Neural cell (in vitro differentiated cells): Measurements from ENCODE around the gene GDPD3. TPM values are rescaled to one million over a fixed set of nuclear protein-coding genes. Genes with fewer than 3 reads are reported as not detected.

Experiments used
- H2AFZ ChIP-seq: fragments of 200-600, 300-800 bp; sonication (generic), shearing (Covaris generic); 2 replicates; pipeline ENCODE4 v1.6.0; 2014; ENCODE audit warnings: low read depth, mild to moderate bottlenecking, antibody characterized with exemption, low read length, moderate library complexity
- H3F3A ChIP-seq: fragments of 200-600 bp; shearing (Covaris generic); 2 replicates; pipeline ENCODE4 v1.6.1; 2016; ENCODE audit warnings: mild to moderate bottlenecking, moderate library complexity, mixed read lengths, antibody characterized with exemption, low read length; ENCODE audit not compliant: insufficient read depth, poor library complexity, severe bottlenecking
- H3K27ac ChIP-seq: fragments of 200-600, 300-800 bp; sonication (generic), shearing (Covaris generic); 2 replicates; pipeline ENCODE4 v1.5.1; 2014; ENCODE audit warnings: mild to moderate bottlenecking, low read length, moderate library complexity
- H3K27me3 ChIP-seq: fragments of 300-800, 200-600 bp; sonication (generic), shearing (Covaris generic); 2 replicates; pipeline ENCODE4 v1.6.0; 2014; ENCODE audit warnings: mild to moderate bottlenecking, low read depth, low read length, moderate library complexity; ENCODE audit not compliant: insufficient read depth
- H3K36me3 ChIP-seq: fragments of 300-800, 200-600 bp; sonication (generic), shearing (Covaris generic); 2 replicates; pipeline ENCODE4 v1.5.1; 2014; ENCODE audit warnings: mild to moderate bottlenecking, antibody characterized with exemption, low read length, moderate library complexity; ENCODE audit not compliant: insufficient read depth
- H3K4me2 ChIP-seq: fragments of 300-800, 200-600 bp; sonication (generic), shearing (Covaris generic); 2 replicates; pipeline ENCODE4 v1.6.0; 2014; ENCODE audit warnings: mild to moderate bottlenecking, low read length
- H3K4me3 ChIP-seq: fragments of 300-800, 200-600 bp; sonication (generic), shearing (Covaris generic); 2 replicates; pipeline ENCODE4 v1.5.1; 2014; ENCODE audit warnings: mild to moderate bottlenecking, low read length, moderate library complexity
- H3K79me2 ChIP-seq: fragments of 200-600 bp; shearing (Covaris generic); replicated peaks from 2 replicates; pipeline ENCODE4 v1.6.0; 2014; ENCODE audit warnings: mild to moderate bottlenecking, low read length, moderate library complexity; ENCODE audit not compliant: insufficient read depth
- H3K9ac ChIP-seq: fragments of 300-800, 200-600 bp; sonication (generic), shearing (Covaris generic); 2 replicates; pipeline ENCODE4 v1.6.1; 2016; ENCODE audit warnings: mild to moderate bottlenecking, low read length, mixed read lengths
- H3K9me2 ChIP-seq: fragments of 200-600 bp; shearing (Covaris generic); 2 replicates; pipeline ENCODE4 v1.6.1; 2016; ENCODE audit warnings: mild to moderate bottlenecking, low read length, mixed read lengths; ENCODE audit not compliant: insufficient read depth
- H3K9me3 ChIP-seq: fragments of 200-600, 300-800 bp; sonication (generic), shearing (Covaris generic); 2 replicates; pipeline ENCODE4 v1.6.1; 2016; ENCODE audit warnings: mild to moderate bottlenecking, mixed run types, low read length, moderate library complexity, mixed read lengths
- H4K20me1 ChIP-seq: fragments of 200-600 bp; shearing (Covaris generic); 2 replicates; pipeline ENCODE4 v1.6.1; 2016; ENCODE audit warnings: mild to moderate bottlenecking, mixed run types; ENCODE audit not compliant: insufficient read depth
- CTCF ChIP-seq: fragments of 450-650 bp; IDR thresholded peaks from 2 replicates; pipeline ENCODE4 v1.5.1; 2014; ENCODE audit warnings: antibody characterized with exemption, mild to moderate bottlenecking, moderate library complexity; ENCODE audit not compliant: poor library complexity, severe bottlenecking
- EP300 ChIP-seq: fragments of 450-650 bp; conservative IDR thresholded peaks from 2 replicates; pipeline ENCODE4 v1.6.1; 2014; ENCODE audit warnings: antibody characterized with exemption, mild to moderate bottlenecking, moderate library complexity; ENCODE audit not compliant: poor library complexity, severe bottlenecking
- EZH2 ChIP-seq: fragments of 200-600, 300-800 bp; shearing (Covaris generic), sonication (generic); IDR thresholded peaks from 2 replicates; pipeline ENCODE4 v1.6.1; 2014; ENCODE audit warnings: antibody characterized with exemption, low read length, borderline replicate concordance, mild to moderate bottlenecking; ENCODE audit not compliant: insufficient read depth, poor library complexity, severe bottlenecking
- MXI1 ChIP-seq: fragments of 450-650 bp; conservative IDR thresholded peaks from 2 replicates; pipeline ENCODE4 v1.6.1; 2014; ENCODE audit warnings: antibody characterized with exemption, mild to moderate bottlenecking; ENCODE audit not compliant: poor library complexity, severe bottlenecking
- POLR2AphosphoS5 ChIP-seq: IDR thresholded peaks from 2 replicates; pipeline ENCODE4 v1.6.1; 2012
- RAD21 ChIP-seq: fragments of 450-650 bp; conservative IDR thresholded peaks from 2 replicates; pipeline ENCODE4 v1.6.1; 2014; ENCODE audit warnings: antibody characterized with exemption, mild to moderate bottlenecking, moderate library complexity
- SMC3 ChIP-seq: fragments of 450-650 bp; conservative IDR thresholded peaks from 2 replicates; pipeline ENCODE4 v1.6.1; 2014; ENCODE audit warnings: antibody characterized with exemption, mild to moderate bottlenecking, moderate library complexity; ENCODE audit not compliant: poor library complexity
- TAF1 ChIP-seq: IDR thresholded peaks from 2 replicates; pipeline ENCODE4 v1.6.1; 2012; ENCODE audit warnings: low read depth
- polyA plus RNA-seq: library from polyadenylated mRNA; depleted of rRNA; stranded (reverse); fragments of >200 nt; gene quantifications from 2 replicates; pipeline ENCODE4 v1.2.3, GENCODE V29; 2014
- TF ChIP-seq, protein P1 (sequence below): IDR thresholded peaks from 2 replicates; pipeline ENCODE4 v1.6.1; 2012; ENCODE audit warnings: borderline replicate concordance

GDPD3 gene
- polyA plus RNA-seq, 1 donor from 2014 or later = 2.7 TPM

- Histone ChIP-seq H3K9me3 (no peaks in the 10 kb centered on the region), H3K27me3 (no peaks in the 10 kb centered on the region), H3K4me2 (no peak overlapping the region), H3K79me2 (peaks cover 58% of the 10 kb centered on the region), H3K9ac (no peak overlapping the region), H2AFZ (no peak overlapping the region), H4K20me1 (no peaks in the 10 kb centered on the region), H3K4me3 (no peak overlapping the region), H3F3A (no peaks in the 10 kb centered on the region), H3K9me2 (no peaks in the 10 kb centered on the region), H3K27ac (no peak overlapping the region), H3K36me3 (peaks cover 18% of the 10 kb centered on the region)
- no peak for TF ChIP-seq TAF1
- no peak for TF ChIP-seq RAD21
Measured at GRCh38 chr16:30104492-30104891, 8.8 kb downstream of the GDPD3 start.

- no peaks in the 10 kb centered on the region for H4K20me1 ChIP-seq
- H3K9me3 ChIP-seq = no peaks in the 10 kb centered on the region
- no peak overlapping the region for H3K9ac ChIP-seq
- H3K27ac ChIP-seq = no peak overlapping the region
- no peaks in the 10 kb centered on the region for H3K27me3 ChIP-seq
- no peaks in the 10 kb centered on the region for H3K9me2 ChIP-seq
- H2AFZ ChIP-seq = no peak overlapping the region
- peaks cover 18% of the 10 kb centered on the region for H3K36me3 ChIP-seq
- H3K79me2 ChIP-seq = peaks cover 62% of the 10 kb centered on the region
- no peaks in the 10 kb centered on the region for H3F3A ChIP-seq
- TF ChIP-seq RAD21 = no peak
- no peak for TF ChIP-seq EP300
- TF ChIP-seq TAF1 = no peak
- TF ChIP-seq EZH2 = no peak
- TF ChIP-seq MXI1 = no peak
- TF ChIP-seq CTCF = no peak
- TF ChIP-seq, protein P1, sequence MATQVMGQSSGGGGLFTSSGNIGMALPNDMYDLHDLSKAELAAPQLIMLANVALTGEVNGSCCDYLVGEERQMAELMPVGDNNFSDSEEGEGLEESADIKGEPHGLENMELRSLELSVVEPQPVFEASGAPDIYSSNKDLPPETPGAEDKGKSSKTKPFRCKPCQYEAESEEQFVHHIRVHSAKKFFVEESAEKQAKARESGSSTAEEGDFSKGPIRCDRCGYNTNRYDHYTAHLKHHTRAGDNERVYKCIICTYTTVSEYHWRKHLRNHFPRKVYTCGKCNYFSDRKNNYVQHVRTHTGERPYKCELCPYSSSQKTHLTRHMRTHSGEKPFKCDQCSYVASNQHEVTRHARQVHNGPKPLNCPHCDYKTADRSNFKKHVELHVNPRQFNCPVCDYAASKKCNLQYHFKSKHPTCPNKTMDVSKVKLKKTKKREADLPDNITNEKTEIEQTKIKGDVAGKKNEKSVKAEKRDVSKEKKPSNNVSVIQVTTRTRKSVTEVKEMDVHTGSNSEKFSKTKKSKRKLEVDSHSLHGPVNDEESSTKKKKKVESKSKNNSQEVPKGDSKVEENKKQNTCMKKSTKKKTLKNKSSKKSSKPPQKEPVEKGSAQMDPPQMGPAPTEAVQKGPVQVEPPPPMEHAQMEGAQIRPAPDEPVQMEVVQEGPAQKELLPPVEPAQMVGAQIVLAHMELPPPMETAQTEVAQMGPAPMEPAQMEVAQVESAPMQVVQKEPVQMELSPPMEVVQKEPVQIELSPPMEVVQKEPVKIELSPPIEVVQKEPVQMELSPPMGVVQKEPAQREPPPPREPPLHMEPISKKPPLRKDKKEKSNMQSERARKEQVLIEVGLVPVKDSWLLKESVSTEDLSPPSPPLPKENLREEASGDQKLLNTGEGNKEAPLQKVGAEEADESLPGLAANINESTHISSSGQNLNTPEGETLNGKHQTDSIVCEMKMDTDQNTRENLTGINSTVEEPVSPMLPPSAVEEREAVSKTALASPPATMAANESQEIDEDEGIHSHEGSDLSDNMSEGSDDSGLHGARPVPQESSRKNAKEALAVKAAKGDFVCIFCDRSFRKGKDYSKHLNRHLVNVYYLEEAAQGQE = no peak
- no peak for TF ChIP-seq POLR2AphosphoS5
- TF ChIP-seq SMC3 = no peak
- no peak overlapping the region for H3K4me2 ChIP-seq
- H3K4me3 ChIP-seq = no peak overlapping the region
Measured at GRCh38 chr16:30104090-30104489, 9.2 kb downstream of the GDPD3 start.
